Measurements from ENCODE around the gene COPS9.
A peak's percentile ranks its signal among the peaks of the same experiment; 100 is the strongest.

Gene COPS9

DNA sequence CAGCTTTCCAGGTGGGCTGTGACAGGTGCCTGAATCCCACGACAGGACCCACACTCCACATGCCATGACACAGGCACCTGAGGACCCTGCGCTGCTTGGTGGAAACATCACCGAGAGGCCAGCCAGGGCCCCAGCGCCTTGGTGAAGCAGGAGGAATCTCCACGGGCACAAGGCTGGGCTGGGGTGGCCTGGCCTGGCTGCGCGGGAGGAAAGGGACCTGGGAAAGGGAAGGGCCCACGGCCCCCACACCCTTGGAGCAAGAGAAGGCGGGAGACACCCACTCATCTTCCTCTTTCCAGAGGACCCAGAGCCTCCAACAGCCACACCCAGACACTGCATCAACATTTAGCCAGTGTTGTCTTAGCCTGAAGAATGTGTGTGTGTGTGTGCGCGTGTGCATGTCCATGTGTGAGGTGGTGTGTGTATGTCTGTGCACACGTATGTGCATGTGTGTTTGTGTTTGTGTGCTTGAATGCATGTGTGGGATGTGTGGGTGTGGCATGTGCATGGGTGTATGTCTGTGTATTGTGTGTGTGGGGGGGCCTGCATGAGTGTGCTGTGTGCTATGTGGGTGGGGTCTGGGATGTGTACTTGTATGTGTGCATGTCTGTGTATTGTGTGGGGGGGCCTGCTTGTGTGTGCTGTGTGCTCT, 10.6 kb upstream of the COPS9 start:
- no peak for DNase-seq
- Mint-ChIP-seq H3K4me3 (no peak overlapping the region), H3K9me3 (peaks cover 7% of the 10 kb centered on the region), H3K27ac (no peak overlapping the region), H3K27me3 (peaks cover 10% of the 10 kb centered on the region), H3K36me3 (ENCODE audit: low read depth) (no peaks in the 10 kb centered on the region), H3K4me1 (no peaks in the 10 kb centered on the region)
- no peak for ATAC-seq

DNA sequence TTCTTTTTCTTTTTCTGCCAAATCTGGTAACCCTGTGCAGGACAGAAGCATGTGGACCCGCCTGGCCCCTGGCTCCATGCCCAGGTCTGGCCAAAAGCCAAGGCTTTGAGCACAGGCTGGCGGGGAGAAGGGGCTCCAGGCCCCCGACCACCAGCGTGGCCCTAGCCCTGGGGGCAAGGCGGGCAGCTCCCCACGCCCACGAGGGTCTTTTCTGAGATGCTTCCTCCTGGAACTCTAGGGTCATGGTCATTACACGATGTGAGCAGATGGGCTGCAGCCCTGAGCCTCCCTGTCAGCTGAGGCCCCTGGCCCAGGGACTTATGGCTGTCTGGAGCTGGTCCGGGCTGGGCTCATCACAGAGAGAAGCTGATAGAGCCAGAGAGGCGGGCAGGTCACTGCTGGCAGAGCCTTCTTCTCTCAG, 10.0 kb upstream of the COPS9 start:
- no peak overlapping the region for H3K27ac Mint-ChIP-seq
- H3K4me1 Mint-ChIP-seq, result no peaks in the 10 kb centered on the region
- H3K36me3 Mint-ChIP-seq (ENCODE audit: low read depth), result no peaks in the 10 kb centered on the region
- peaks cover 4% of the 10 kb centered on the region for H3K27me3 Mint-ChIP-seq
- H3K9me3 Mint-ChIP-seq, result peaks cover 7% of the 10 kb centered on the region
- H3K4me3 Mint-ChIP-seq, result no peak overlapping the region
- no peak for ATAC-seq
- DNase-seq, result no peak

DNA sequence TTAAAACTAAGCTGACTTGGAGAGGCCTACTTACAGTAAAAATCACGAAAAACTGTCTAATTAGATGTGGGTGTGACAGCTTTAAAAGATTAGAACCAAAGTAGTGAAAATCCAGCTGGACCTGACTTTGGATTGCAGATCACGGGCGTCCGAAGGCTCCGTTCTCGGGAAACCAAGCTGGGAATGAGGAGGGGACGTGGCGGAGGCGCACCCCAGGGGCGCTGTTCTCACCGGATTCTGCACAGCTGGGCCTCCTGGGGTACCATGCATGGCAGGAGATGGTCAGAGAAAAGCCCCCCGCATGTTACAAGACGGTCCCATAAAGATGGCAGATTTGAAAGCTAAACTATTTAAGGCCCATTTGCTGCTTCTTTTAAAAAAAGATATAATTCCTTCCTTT, 9.4 kb upstream of the COPS9 start:
- ATAC-seq, result no peak
- Mint-ChIP-seq H3K4me1 (no peaks in the 10 kb centered on the region), H3K27ac (no peak overlapping the region), H3K27me3 (peaks cover 4% of the 10 kb centered on the region), H3K9me3 (peaks cover 7% of the 10 kb centered on the region), H3K4me3 (no peak overlapping the region), H3K36me3 (ENCODE audit: low read depth) (no peaks in the 10 kb centered on the region)
- no peak for DNase-seq

DNA sequence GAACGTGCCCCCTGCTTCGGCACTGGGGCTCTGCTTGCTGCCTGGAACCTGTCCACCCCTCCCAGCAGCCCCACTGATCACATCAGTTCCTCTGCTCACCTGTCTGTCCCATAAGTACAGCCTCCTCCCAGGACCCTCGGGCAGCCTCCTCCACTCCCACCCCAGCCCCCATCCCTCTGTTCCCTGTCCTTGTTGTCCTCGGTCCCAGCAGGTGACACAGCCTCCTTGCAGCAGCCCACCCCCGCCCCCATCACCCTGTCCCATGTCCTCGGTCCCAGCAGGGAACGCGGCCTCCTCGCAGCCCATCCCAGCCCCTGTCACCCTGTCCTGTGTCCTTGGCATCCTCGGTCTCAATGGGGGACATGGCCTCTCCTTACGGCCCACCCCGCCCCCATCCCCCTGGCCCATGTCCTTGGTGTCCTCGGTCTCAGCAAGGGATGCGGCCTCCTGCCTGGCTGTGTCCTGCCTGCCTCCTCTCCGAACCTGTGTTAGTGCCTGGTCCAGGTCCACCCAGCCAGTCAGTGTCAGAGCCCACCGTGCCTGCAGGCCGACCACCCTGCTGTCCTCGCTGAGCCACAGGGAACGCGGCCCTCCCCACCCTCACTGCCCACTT, 8.7 kb upstream of the COPS9 start:
- Mint-ChIP-seq H3K27ac (no peak overlapping the region), H3K27me3 (peaks cover under 1% of the 10 kb centered on the region), H3K4me1 (no peaks in the 10 kb centered on the region), H3K4me3 (no peak overlapping the region), H3K9me3 (peaks cover 7% of the 10 kb centered on the region), H3K36me3 (ENCODE audit: low read depth) (no peaks in the 10 kb centered on the region)
- ATAC-seq (no peak), DNase-seq (no peak)

DNA sequence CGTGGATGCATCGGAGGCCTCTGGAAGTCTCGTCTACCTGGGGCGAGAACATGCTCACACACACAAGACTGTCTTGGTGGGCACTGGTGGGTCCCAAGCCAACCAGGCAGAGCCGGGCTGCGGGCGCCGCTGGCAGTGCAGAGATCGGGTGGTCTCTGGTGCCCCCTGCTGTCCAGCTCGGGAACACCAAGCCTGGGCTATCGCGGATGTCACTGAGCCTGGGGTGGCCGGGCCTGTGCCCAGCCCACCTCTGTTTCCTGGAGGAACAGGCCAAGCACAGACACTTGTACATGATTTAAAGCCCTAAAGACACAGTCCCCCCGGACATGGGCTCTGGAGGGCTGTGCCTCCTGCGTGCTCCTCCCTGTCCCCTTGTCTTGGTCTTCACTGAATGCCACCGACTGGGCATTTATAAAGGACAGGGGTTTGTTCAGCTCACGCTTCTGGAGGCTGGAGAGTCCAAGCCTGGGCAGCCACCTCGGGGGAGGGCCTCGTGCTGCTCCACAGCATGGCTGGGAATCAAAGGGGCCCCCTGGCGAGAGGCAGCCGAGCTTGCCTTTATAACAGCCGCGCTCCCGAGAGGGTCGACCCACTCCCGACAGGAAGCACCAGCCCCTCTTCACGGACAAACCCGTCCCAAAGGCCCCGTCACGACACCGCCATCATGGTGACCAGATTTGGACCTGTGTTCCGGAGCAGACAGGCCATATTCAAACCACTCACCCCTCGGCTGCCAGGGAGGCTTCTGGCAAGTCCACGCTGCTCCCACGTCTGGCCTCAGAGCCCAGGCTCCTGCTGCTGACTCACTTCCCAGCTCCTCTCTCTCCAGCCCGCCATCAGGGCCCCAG, 7.9 kb upstream of the COPS9 start:
- H3K27ac Mint-ChIP-seq, result no peak overlapping the region
- H3K4me3 Mint-ChIP-seq, result no peak overlapping the region
- peaks cover 7% of the 10 kb centered on the region for H3K9me3 Mint-ChIP-seq
- ATAC-seq (peak; percentile 84), DNase-seq (peak; percentile 87)
- H3K4me1 Mint-ChIP-seq, result no peaks in the 10 kb centered on the region
- H3K36me3 Mint-ChIP-seq (ENCODE audit: low read depth), result no peaks in the 10 kb centered on the region
- no peaks in the 10 kb centered on the region for H3K27me3 Mint-ChIP-seq

DNA sequence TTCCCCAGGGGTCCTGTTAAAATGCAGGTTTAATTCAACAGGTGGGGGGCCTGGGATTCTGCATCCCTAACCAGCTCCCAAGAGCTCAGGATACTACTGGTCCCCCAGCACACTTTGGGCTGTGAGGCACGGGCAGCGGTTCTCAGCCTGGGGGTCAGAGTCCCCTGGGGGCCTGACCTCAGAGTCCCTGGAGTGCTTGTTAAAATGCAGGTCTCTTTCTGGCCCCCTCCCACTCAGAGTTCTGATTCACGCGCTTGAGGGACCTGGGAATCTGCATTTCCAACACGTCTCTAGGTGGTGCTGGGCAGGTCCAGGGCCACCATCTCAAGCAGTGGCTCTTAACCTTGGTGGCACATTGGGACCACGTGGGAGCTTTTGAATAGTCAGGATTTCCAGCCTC, 7.2 kb upstream of the COPS9 start:
- Mint-ChIP-seq H3K36me3 (ENCODE audit: low read depth) (no peaks in the 10 kb centered on the region), H3K9me3 (peaks cover 7% of the 10 kb centered on the region), H3K27ac (no peak overlapping the region), H3K27me3 (no peaks in the 10 kb centered on the region), H3K4me3 (no peak overlapping the region), H3K4me1 (no peaks in the 10 kb centered on the region)
- DNase-seq (no peak), ATAC-seq (no peak)

DNA sequence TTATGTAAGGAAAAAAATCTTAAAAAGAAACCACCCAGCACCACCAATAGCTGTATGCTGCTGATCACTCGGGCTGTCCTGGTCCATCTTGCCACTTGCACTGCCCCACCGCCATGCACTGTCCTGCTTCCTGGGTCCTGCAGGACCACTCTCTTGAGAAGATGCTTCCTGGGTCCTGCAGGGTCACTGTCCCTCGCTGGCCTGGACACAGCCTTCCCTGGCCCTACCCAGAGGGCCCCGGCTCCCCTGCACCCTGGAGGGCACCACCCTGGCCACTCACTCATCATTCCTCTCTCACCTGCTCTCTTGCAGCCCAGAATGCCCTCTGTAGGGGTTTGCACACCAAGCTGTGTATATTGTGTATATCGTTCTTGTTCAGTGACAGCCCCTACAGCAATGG, 6.8 kb upstream of the COPS9 start:
- H3K4me3 Mint-ChIP-seq, result no peak overlapping the region
- no peak overlapping the region for H3K27ac Mint-ChIP-seq
- no peak for ATAC-seq
- no peaks in the 10 kb centered on the region for H3K4me1 Mint-ChIP-seq
- H3K27me3 Mint-ChIP-seq, result no peaks in the 10 kb centered on the region
- DNase-seq, result no peak
- no peaks in the 10 kb centered on the region for H3K36me3 Mint-ChIP-seq (ENCODE audit: low read depth)
- H3K9me3 Mint-ChIP-seq, result peaks cover 7% of the 10 kb centered on the region

DNA sequence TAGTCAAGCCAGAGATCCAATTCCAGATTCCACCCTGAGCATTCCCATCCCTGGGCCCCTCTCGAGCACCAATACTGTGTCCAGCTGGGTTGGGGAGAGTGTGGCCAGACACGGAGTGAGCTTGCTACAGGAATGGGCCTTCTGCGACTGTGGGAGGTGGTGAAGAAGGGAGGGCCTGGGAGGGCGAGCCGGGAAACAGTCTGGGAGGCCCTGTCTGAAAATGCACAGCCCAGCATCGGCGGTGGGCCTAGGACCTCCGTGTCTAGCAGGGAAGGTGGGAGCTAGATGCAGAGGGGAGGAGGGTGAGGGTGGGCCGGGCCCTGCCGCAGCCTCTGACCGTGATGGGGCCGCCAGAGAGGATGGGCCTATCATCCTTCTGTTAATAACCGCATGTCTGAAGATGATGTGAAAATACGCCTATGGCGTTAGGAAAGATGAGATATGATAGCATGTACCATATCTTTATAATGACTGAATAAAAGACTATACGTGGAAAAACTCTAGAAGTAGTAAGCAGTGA, 6.2 kb upstream of the COPS9 start:
- no peak overlapping the region for H3K27ac Mint-ChIP-seq
- ATAC-seq, result no peak
- H3K27me3 Mint-ChIP-seq, result no peaks in the 10 kb centered on the region
- H3K4me3 Mint-ChIP-seq, result no peak overlapping the region
- no peaks in the 10 kb centered on the region for H3K36me3 Mint-ChIP-seq (ENCODE audit: low read depth)
- no peaks in the 10 kb centered on the region for H3K4me1 Mint-ChIP-seq
- no peak for DNase-seq
- peaks cover 5% of the 10 kb centered on the region for H3K9me3 Mint-ChIP-seq

DNA sequence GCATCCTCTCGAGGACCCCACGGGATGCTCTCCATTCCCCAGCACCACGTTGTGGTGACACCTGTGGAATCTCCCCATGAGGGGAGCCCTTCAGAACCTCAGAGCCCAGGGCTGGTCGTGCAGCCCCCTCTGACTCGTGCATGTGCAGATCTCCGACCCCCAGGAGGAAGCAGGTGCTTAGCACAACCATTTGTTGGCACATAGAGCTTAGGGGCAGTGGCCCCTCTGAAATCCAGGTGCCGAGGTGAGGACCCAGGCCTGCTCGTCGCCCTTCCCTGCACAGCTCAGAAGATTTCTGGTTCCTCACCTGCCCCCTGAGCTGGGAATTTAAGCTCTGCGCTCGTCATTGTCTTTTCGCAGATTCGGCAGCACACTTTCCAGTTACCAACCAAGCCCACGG, 5.6 kb upstream of the COPS9 start:
- Mint-ChIP-seq H3K27me3 (no peaks in the 10 kb centered on the region), H3K36me3 (ENCODE audit: low read depth) (no peaks in the 10 kb centered on the region), H3K4me3 (no peak overlapping the region), H3K4me1 (peaks cover 5% of the 10 kb centered on the region), H3K9me3 (no peaks in the 10 kb centered on the region), H3K27ac (no peak overlapping the region)
- DNase-seq, result no peak
- no peak for ATAC-seq

DNA sequence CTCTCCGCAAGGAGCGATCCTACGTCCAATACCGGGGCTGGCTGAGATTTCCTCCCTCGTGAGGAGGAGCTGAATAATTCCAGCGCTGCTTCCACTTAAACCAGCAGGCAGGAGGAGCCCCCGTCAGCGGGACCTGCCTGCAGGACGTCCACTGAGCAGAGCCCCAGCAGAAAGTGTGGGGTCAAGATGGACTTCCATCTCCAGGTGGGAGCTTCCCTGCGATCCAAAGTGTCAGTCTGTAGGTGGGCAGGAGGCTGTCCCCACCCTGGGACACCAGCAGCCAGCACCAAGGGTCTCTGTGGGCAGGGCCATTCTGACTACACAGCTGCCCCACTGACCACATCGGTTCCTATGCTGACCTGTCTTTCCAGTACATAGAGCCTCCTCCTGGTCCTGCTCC, 4.8 kb upstream of the COPS9 start:
- Mint-ChIP-seq H3K27me3 (no peaks in the 10 kb centered on the region), H3K36me3 (ENCODE audit: low read depth) (no peaks in the 10 kb centered on the region), H3K4me1 (peaks cover 9% of the 10 kb centered on the region), H3K4me3 (no peak overlapping the region), H3K27ac (no peak overlapping the region), H3K9me3 (no peaks in the 10 kb centered on the region)
- no peak for DNase-seq
- ATAC-seq, result no peak

DNA sequence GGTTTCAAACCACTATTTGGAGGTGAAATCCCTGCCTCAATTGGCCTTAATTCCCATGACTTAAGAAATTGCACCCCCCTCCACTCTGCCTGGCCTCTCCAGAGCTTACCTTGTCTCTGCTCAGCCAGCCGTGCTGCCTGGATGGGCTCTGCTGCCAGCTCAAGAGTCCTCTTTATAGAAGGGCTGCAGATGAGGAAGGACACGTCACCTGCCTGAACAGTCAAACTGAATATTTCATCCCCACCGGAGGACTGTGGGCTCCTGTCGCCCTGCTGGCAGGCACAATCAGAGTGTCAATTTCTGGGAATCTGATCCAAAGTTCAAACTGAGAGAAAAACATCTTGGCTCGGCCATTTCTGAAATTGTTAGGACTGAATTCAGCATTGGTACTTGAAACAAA, 4.4 kb upstream of the COPS9 start, which contains the start of gene OTOS:
Gene OTOS (minus strand): TSS at position 148 of the 400 bp plus-strand sequence. CDS start 332 bp downstream, outside the sequence.
- H3K4me3 Mint-ChIP-seq, result no peak within 1 kb of the TSS
- H3K27me3 Mint-ChIP-seq, result no peaks in the 10 kb centered on the region
- no peak within 1 kb of the TSS for H3K27ac Mint-ChIP-seq
- peaks cover 1% of the 10 kb centered on the region for H3K36me3 Mint-ChIP-seq (ENCODE audit: low read depth)
- no peaks in the 10 kb centered on the region for H3K9me3 Mint-ChIP-seq
- no peak for DNase-seq
- peaks cover 12% of the 10 kb centered on the region for H3K4me1 Mint-ChIP-seq
- ATAC-seq, result no peak

DNA sequence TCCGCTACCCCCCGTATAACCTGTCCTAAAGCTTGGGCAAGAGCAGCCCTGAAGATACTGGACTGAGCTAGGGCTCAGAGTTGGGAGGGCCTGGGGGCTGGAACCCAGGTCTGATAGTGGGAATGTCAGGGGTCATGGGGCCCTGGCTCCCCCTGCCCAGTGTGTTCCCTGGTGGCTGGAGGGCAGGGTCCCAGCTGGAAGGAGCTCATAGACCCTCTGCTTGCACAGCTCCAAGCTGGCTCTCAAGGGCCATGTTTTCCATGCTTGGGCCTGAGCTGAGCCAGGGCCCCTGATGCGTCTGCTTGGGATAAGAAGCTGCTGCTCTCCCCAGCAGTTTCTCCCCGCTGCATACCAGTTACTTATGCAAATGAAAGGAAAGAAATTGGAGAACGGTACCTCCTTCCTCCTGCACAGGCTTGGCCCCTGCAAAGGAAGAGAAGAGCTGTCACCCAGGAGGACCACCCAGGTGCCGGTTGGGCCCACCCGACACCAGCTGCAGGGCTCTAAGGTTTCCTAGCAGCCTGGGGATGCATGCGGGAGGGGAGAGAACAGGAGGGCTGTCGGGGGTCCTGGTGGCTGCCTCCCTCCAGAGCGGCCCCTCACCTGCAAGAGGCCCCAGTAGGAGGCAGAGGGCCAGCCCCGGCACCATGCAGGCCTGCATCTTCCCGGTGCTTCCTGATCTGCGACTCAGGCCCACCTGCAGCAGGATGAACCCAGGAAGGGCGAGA, 3.7 kb upstream of the COPS9 start:
- no peaks in the 10 kb centered on the region for H3K9me3 Mint-ChIP-seq
- ATAC-seq, result no peak
- peaks cover 19% of the 10 kb centered on the region for H3K4me1 Mint-ChIP-seq

DNA sequence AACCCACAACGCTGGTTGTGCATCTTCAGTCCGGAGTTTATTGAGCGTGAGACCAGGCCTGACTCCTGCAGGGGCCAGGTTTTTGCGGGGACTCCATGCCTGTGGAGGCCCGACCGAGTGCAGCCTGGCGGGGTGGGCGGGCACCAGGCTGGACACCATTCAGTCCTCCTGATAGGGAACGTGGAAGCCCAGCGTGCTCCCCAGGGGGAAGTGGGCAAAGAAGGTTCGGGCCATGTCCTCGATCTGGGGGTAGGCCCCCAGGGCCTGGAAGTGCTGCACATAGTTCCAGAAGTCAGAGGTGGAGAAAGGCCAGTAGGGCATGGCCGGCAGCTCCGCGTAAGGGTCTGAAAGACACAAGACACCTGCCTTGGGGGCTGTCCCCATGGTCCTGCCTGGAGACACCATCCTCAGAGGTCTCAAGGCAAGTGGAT, 2.9 kb upstream of the COPS9 start:
- no peaks in the 10 kb centered on the region for H3K9me3 Mint-ChIP-seq
- DNase-seq (no peak), ATAC-seq (no peak)
- H3K27ac Mint-ChIP-seq, result no peak overlapping the region
- no peak overlapping the region for H3K4me3 Mint-ChIP-seq
- peaks cover 22% of the 10 kb centered on the region for H3K4me1 Mint-ChIP-seq
- peaks cover 1% of the 10 kb centered on the region for H3K36me3 Mint-ChIP-seq (ENCODE audit: low read depth)
- H3K27me3 Mint-ChIP-seq, result no peaks in the 10 kb centered on the region

More for the DNA sequence above, 3.7 kb upstream of the COPS9 start:
- no peak overlapping the region for H3K27ac Mint-ChIP-seq
- no peak for DNase-seq
- no peaks in the 10 kb centered on the region for H3K27me3 Mint-ChIP-seq
- peaks cover 1% of the 10 kb centered on the region for H3K36me3 Mint-ChIP-seq (ENCODE audit: low read depth)
- no peak overlapping the region for H3K4me3 Mint-ChIP-seq

DNA sequence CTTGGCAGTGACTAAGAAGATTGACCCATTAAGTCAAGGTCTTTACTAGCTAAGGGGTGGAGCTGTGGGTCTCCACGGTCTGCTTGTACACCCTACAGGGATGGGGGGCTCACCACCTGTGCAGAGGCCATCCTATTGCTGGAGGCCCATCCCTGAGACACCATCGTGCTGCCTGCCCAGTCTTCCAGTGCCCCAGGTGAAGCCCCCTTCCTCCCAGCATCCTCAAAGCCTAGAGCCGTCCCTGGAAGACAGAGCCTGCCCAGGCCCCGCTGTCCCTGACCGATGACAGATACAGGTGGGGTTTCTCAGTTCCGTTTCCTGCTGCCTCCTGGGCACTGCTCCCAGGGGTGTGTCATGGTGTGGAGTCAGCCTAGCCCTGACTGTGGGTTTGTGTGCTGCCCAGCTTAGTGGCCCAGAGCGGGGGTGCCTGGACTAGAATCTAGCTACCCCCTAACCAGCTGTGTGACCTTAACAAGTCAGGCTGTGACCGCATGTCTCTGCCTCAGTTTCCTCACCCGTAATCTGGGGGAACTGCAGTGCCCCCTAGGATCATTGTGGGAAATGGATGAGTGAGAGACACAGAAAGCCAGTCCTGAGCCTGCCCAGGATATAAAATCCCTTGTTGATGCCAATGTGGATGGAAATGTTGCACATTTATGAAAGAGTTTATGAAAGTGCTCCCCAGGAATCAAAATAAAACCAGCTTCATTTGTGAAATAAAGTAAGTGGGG, 2.3 kb upstream of the COPS9 start:
- no peak overlapping the region for H3K4me3 Mint-ChIP-seq
- no peak for ATAC-seq
- peaks cover 1% of the 10 kb centered on the region for H3K36me3 Mint-ChIP-seq (ENCODE audit: low read depth)
- H3K4me1 Mint-ChIP-seq, result peaks cover 24% of the 10 kb centered on the region
- DNase-seq, result no peak
- H3K27ac Mint-ChIP-seq, result no peak overlapping the region
- H3K9me3 Mint-ChIP-seq, result no peaks in the 10 kb centered on the region
- no peaks in the 10 kb centered on the region for H3K27me3 Mint-ChIP-seq
